Stimulated activated CD4-positive, alpha-beta T cell treated with anti-CD3 and anti-CD28 coated beads, TNF-alpha, amount 100 ng/mL, for 24 hours (primary cell): ENCODE measurements around the gene ADK.
"Not testable (repeated sequence)": the region's sequence is repeated elsewhere in the genome, so short reads cannot be mapped to it uniquely, and the experiment has no call there.

Source experiments
- DNase-seq, 3 experiments: peaks; one replicate each; pipeline ENCODE4 v3.0.0-alpha.2; 2020; ENCODE audit warnings: low read depth in 3 of 3

Gene ADK

GRCh38 chr10:74419958-74420375 lies 268.9 kb downstream of the ADK start:
- DNase-seq: peak in 2 of 3 experiments; percentile 2 to 11

GRCh38 chr10:74424565-74424964 lies 273.5 kb downstream of the ADK start:
- DNase-seq: no peak

GRCh38 chr10:74425456-74426001 lies 274.5 kb downstream of the ADK start:
- DNase-seq: no peak

- DNase-seq: no peak
Observed at GRCh38 chr10:74431816-74432215, 280.8 kb downstream of the ADK start.

GRCh38 chr10:74432841-74433594 lies 282.0 kb downstream of the ADK start:
- no peak for DNase-seq

- DNase-seq: no peak
Observed at GRCh38 chr10:74433595-74433956, 282.6 kb downstream of the ADK start.

- DNase-seq: no peak
Observed at GRCh38 chr10:74433993-74434392, 283.0 kb downstream of the ADK start.

GRCh38 chr10:74434547-74434946 lies 283.5 kb downstream of the ADK start:
- no peak for DNase-seq

- no peak for DNase-seq
Observed at GRCh38 chr10:74436523-74437170, 285.6 kb downstream of the ADK start.

GRCh38 chr10:74437822-74438221 lies 286.8 kb downstream of the ADK start:
- DNase-seq: no peak

- DNase-seq: no peak
Observed at GRCh38 chr10:74439213-74439612, 288.2 kb downstream of the ADK start.

- no peak for DNase-seq
Observed at GRCh38 chr10:74445493-74445892, 294.5 kb downstream of the ADK start.

GRCh38 chr10:74450602-74451001 lies 299.6 kb downstream of the ADK start:
- no peak for DNase-seq

GRCh38 chr10:74451127-74451829 lies 300.3 kb downstream of the ADK start:
- no peak for DNase-seq

- DNase-seq: no peak
Observed at GRCh38 chr10:74453169-74453568, 302.1 kb downstream of the ADK start.

GRCh38 chr10:74457478-74457877 lies 306.5 kb downstream of the ADK start:
- DNase-seq: not testable (repeated sequence)

- no peak for DNase-seq
Observed at GRCh38 chr10:74460812-74461211, 309.8 kb downstream of the ADK start.

GRCh38 chr10:74474022-74474713 lies 323.1 kb downstream of the ADK start:
- DNase-seq: no peak

- not testable (repeated sequence) for DNase-seq
Observed at GRCh38 chr10:74476162-74476706, 325.2 kb downstream of the ADK start.

- no peak for DNase-seq
Observed at GRCh38 chr10:74480778-74481177, 329.8 kb downstream of the ADK start.

- DNase-seq: no peak
Observed at GRCh38 chr10:74483356-74483755, 332.3 kb downstream of the ADK start.

- DNase-seq: no peak
Observed at GRCh38 chr10:74485283-74485682, 334.3 kb downstream of the ADK start.
